ENCODE measurements around the gene KIAA1958. TPM values are rescaled to one million over a fixed set of nuclear protein-coding genes. Genes with fewer than 3 reads are reported as not detected.

KIAA1958 gene
- total and polyA plus RNA-seq, 2 experiments from 2014 or later = 9.9 to 20.1 TPM

DNA sequence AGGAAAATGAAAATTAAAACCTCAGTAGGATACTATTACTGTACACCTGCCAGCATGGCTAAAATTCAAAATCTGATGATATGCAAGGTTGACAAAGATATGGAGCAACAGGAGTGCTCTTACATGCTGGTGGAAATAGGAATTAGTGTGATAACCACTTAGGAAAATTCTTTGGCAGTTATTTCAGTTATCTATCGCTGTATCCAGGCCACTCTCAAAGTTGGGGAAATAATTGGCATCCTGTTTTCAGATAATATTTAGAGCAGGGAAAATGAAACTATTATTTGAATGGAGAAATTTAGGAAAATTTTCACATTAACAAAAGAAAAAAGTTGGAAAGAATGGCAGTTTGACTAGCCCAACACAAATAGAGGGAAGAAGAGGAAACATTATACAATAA is 50.9 kb downstream of the KIAA1958 start:
- DNase-seq (ENCODE audit: low read depth in 1 of 2, low spot score in 1 of 2) = no peak
- no peak overlapping the region for H3K27ac ChIP-seq
- no peaks in the 10 kb centered on the region for H3K27me3 ChIP-seq
- H3K4me1 ChIP-seq (ENCODE audit: low read depth) = no peaks in the 10 kb centered on the region
- H3K9me3 ChIP-seq (ENCODE audit: low read depth) = no peaks in the 10 kb centered on the region
- TF ChIP-seq, protein P1, sequence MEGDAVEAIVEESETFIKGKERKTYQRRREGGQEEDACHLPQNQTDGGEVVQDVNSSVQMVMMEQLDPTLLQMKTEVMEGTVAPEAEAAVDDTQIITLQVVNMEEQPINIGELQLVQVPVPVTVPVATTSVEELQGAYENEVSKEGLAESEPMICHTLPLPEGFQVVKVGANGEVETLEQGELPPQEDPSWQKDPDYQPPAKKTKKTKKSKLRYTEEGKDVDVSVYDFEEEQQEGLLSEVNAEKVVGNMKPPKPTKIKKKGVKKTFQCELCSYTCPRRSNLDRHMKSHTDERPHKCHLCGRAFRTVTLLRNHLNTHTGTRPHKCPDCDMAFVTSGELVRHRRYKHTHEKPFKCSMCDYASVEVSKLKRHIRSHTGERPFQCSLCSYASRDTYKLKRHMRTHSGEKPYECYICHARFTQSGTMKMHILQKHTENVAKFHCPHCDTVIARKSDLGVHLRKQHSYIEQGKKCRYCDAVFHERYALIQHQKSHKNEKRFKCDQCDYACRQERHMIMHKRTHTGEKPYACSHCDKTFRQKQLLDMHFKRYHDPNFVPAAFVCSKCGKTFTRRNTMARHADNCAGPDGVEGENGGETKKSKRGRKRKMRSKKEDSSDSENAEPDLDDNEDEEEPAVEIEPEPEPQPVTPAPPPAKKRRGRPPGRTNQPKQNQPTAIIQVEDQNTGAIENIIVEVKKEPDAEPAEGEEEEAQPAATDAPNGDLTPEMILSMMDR (IDR thresholded peaks at IDR 0.05; ENCODE audit: low read depth, low read length) = no peak
- no peak overlapping the region for H3K4me3 ChIP-seq
- H3K36me3 ChIP-seq = peaks cover 2% of the 10 kb centered on the region

DNA sequence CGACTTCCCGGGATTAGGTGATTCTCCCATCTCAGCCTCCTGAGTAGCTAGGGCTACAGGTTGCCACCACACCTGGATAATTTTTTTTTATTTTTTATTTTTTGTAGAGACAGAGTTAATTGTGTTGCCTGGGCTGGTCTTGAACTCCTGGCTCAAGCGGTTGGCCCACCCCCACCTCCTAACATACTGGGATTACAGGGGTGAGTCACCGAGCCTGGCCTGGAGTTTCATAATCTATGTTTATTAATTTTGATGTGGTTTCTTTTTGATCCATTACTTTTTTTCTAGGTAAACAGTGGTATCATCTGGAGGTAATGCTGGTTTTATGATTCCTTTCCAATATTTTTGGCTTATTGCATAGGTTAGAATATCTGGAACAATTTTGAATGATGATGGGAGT is 54.2 kb downstream of the KIAA1958 start:
- TF ChIP-seq, protein P1 (IDR thresholded peaks at IDR 0.05; ENCODE audit: low read depth, low read length) = no peak
- H3K27ac ChIP-seq = no peak overlapping the region
- peaks cover 2% of the 10 kb centered on the region for H3K36me3 ChIP-seq
- H3K9me3 ChIP-seq (ENCODE audit: low read depth) = no peaks in the 10 kb centered on the region
- H3K27me3 ChIP-seq = no peaks in the 10 kb centered on the region
- no peak for DNase-seq (ENCODE audit: low read depth in 1 of 2, low spot score in 1 of 2)
- no peaks in the 10 kb centered on the region for H3K4me1 ChIP-seq (ENCODE audit: low read depth)
- no peak overlapping the region for H3K4me3 ChIP-seq

DNA sequence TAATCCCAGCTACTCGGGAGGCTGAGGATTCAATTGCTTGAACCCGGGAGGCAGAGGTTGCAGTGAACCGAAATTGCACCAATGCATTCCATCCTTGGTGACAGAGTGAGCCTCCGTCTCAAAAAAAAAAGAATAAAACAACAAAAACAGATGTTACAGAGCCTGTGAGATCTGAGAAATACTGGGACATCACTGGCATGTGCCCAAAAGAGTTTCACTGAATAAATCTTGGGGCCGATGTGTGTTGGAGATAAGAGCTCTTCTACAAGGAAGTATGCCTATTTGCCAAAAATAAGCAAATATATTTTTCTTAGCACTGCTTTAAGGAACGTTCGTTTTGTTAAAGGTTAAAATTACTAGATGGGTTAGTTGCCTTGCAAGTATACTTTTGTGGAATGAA is 55.1 kb downstream of the KIAA1958 start:
- peak in 1 of 2 donors; percentile 20 for DNase-seq (ENCODE audit: low read depth in 1 of 2, low spot score in 1 of 2)
- H3K9me3 ChIP-seq (ENCODE audit: low read depth) = no peaks in the 10 kb centered on the region
- no peak overlapping the region for H3K27ac ChIP-seq
- H3K4me1 ChIP-seq (ENCODE audit: low read depth) = no peaks in the 10 kb centered on the region
- H3K27me3 ChIP-seq = no peaks in the 10 kb centered on the region
- H3K36me3 ChIP-seq = peaks cover 2% of the 10 kb centered on the region
- TF ChIP-seq, protein P1 (IDR thresholded peaks at IDR 0.05; ENCODE audit: low read depth, low read length) = no peak
- no peak overlapping the region for H3K4me3 ChIP-seq

DNA sequence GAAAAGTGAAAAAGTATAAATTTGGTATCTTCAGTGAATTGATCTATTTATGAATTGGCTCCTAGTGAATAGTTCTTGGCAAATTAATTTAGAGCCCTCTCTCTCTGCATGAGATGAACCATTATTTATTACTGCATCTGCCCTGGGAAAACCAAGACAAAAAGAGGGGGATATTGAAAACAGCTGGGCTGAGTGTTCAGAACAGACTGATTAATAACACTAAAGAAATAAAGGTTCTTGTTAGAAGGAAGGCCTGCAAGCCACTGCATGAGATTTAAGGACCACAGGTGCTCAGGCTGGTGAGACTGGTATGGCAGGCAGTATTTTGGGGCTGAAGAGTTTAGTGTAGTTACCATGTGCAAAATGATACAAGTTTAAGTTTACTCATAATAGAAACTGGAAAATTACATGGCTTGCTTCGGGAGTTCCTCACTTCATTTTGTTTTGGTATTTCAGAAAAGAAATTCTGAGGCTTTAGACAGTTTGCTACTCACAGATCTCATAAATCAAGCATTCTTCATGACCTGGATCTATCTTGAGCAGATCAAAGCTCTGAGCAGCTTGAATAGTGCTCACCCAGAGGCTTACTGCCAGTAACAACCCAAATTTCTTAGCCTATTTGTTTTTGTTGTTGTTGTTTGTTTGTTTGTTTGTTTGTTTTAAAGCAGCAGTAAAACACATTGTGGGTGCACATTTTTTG is 56.1 kb downstream of the KIAA1958 start:
- Histone ChIP-seq H3K4me3 (no peak overlapping the region), H3K4me1 (ENCODE audit: low read depth) (no peaks in the 10 kb centered on the region), H3K9me3 (ENCODE audit: low read depth) (no peaks in the 10 kb centered on the region), H3K36me3 (no peaks in the 10 kb centered on the region), H3K27me3 (no peaks in the 10 kb centered on the region), H3K27ac (no peak overlapping the region)
- TF ChIP-seq, protein P1 (IDR thresholded peaks at IDR 0.05; ENCODE audit: low read depth, low read length) = no peak
- DNase-seq (ENCODE audit: low read depth in 1 of 2, low spot score in 1 of 2) = no peak

DNA sequence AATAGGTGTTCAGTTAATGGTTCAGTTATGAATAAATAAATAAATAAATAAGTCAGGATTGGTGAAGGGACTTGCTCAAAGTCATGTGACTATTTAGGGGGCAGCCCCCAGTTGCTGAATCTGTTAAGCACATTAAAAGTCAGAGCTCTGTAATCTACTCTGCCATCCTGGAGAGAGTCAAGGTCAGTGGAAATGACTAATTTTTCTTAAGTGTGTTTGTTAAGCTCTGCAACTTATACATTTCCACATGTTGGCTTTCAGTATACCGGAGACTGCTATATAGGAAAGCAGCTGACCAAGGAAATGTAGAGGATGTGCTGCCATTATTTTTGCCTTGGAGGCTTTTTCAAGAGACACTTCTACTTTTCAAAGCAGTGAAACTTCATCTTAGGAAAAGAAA is 57.9 kb downstream of the KIAA1958 start:
- no peaks in the 10 kb centered on the region for H3K9me3 ChIP-seq (ENCODE audit: low read depth)
- TF ChIP-seq, protein P1 (IDR thresholded peaks at IDR 0.05; ENCODE audit: low read depth, low read length) = no peak

More for the DNA sequence above, 57.9 kb downstream of the KIAA1958 start:
- Histone ChIP-seq H3K36me3 (no peaks in the 10 kb centered on the region), H3K4me3 (no peak overlapping the region), H3K4me1 (ENCODE audit: low read depth) (no peaks in the 10 kb centered on the region), H3K27me3 (no peaks in the 10 kb centered on the region), H3K27ac (no peak overlapping the region)
- no peak for DNase-seq (ENCODE audit: low read depth in 1 of 2, low spot score in 1 of 2)

Measured in cardiac muscle cell (in vitro differentiated cells and primary cell).